ENCODE data around the gene ABL1.

ABL1 gene

DNA sequence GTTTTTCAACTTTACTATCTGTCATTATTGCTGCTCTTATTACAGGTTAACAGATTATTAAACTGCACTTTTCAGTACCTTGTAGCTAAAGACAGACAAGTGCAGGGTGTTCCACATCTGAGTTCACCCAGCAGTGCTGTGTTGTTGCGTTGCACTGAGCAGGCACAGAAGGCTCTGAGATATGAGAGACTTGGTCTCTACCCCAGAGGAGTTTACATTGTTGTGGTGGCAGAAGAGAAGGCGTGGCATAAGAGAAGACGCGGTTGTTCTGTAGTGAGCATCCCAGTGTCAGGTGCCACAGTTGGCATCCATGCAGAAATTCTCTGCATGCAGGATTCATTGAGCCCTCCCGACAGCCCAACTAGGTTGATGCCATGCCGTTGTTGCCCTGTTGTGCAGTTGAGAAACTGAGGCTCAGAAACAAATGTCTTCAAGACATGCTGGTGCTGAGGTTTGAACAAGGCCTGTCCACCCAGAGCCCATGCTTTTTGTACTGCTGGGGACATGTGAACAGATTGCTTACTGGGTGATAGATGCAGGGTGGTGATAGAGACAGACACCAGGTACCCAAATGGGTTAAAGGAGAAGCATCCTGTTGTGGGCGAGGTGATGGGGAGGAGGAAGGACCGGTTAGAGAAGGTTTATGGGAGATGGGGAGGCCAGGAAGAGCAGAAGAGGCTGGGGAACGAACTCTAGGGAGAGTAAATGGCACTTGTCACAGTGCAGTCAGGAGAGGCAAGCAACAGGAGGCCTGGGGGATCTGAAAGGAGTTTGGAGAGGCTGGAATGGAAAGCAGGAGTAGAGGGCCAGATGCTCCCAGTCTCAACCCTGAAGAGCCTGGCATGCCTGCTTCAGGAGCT is 8.2 kb downstream of the ABL1 start:
- DNase-seq (ENCODE audit: low spot score), result no peak
- in situ Hi-C loops (cut with MboI; ENCODE audit: low sequenced_read_pairs, unreplicated experiment), result no loop called here
- no peak for TF ChIP-seq CTCF (IDR thresholded peaks at IDR 0.05; ENCODE audit: borderline replicate concordance, control extremely low read depth, extremely low read depth, insufficient read depth, missing control alignments)

- in situ Hi-C loops (cut with MboI; ENCODE audit: low sequenced_read_pairs, unreplicated experiment), result no loop called here
- no peak for TF ChIP-seq CTCF (IDR thresholded peaks at IDR 0.05; ENCODE audit: borderline replicate concordance, control extremely low read depth, extremely low read depth, insufficient read depth, missing control alignments)
- DNase-seq (ENCODE audit: low spot score), result no peak
Observed at GRCh38 chr9:130844044-130844451, 9.0 kb downstream of the ABL1 start.

DNA sequence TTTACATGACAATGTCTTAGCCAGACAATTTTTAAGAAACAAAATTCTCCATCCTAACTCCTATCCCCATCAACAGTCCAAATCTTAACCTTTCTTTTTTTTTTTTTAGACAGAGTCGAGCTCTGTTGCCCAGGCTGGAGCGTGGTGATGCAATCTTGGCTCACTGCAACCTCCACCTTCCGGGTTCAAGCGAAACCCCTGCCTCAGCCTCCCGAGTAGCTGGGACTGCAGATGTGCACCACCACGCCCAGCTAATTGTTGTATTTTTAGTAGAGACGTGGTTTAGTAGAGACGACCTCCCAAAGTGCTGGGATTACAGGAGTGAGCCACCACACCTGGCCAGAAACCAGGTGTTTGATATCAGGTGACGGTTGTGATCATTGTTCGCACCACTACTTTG is 10.2 kb downstream of the ABL1 start:
- DNase-seq (ENCODE audit: low spot score), result no peak
- in situ Hi-C loops (cut with MboI; ENCODE audit: low sequenced_read_pairs, unreplicated experiment), result no loop called here
- TF ChIP-seq CTCF (IDR thresholded peaks at IDR 0.05; ENCODE audit: borderline replicate concordance, control extremely low read depth, extremely low read depth, insufficient read depth, missing control alignments), result no peak

- no peak for TF ChIP-seq CTCF (IDR thresholded peaks at IDR 0.05; ENCODE audit: borderline replicate concordance, control extremely low read depth, extremely low read depth, insufficient read depth, missing control alignments)
- in situ Hi-C loops (cut with MboI; ENCODE audit: low sequenced_read_pairs, unreplicated experiment), result no loop called here
- no peak for DNase-seq (ENCODE audit: low spot score)
Observed at GRCh38 chr9:130845901-130846481, 10.9 kb downstream of the ABL1 start.

GRCh38 chr9:130846487-130847305 is 11.6 kb downstream of the ABL1 start:
- in situ Hi-C loops (cut with MboI; ENCODE audit: low sequenced_read_pairs, unreplicated experiment), result no loop called here
- DNase-seq (ENCODE audit: low spot score), result no peak
- TF ChIP-seq CTCF (IDR thresholded peaks at IDR 0.05; ENCODE audit: borderline replicate concordance, control extremely low read depth, extremely low read depth, insufficient read depth, missing control alignments), result no peak
